Type B pancreatic cell (in vitro differentiated cells): ENCODE measurements around the gene IL34. TPM values are rescaled to one million over a fixed set of nuclear protein-coding genes. Genes with fewer than 3 reads are reported as not detected.
"Not testable (repeated sequence)": the region's sequence is repeated elsewhere in the genome, so short reads cannot be mapped to it uniquely, and the experiment has no call there.

Experiments used
- DNase-seq: peaks from one replicate; pipeline ENCODE4 v3.0.0; 2021; ENCODE audit warnings: mixed read lengths; ENCODE audit not compliant: unreplicated experiment; ENCODE audit errors: extremely low spot score
- H3K27ac Mint-ChIP-seq: 2 replicates; pipeline ENCODE4 v1.8.0; 2021; ENCODE audit warnings: mild to moderate bottlenecking, mixed read lengths
- H3K27me3 Mint-ChIP-seq: 2 replicates; pipeline ENCODE4 v1.8.0; 2021; ENCODE audit warnings: mixed read lengths
- H3K36me3 Mint-ChIP-seq: 2 replicates; pipeline ENCODE4 v1.8.0; 2021; ENCODE audit warnings: mixed read lengths
- H3K4me1 Mint-ChIP-seq: one replicate; pipeline ENCODE4 v1.8.0; 2021; ENCODE audit warnings: mixed read lengths; ENCODE audit not compliant: unreplicated experiment
- H3K4me3 Mint-ChIP-seq: 2 replicates; pipeline ENCODE4 v1.8.0; 2021; ENCODE audit warnings: mild to moderate bottlenecking, mixed read lengths
- H3K9me3 Mint-ChIP-seq: 2 replicates; pipeline ENCODE4 v1.8.0; 2021; ENCODE audit warnings: mixed read lengths
- CTCF ChIP-seq: fragments of 200-600 bp; sonication (generic); conservative IDR thresholded peaks from 2 replicates; pipeline ENCODE4 v1.5.0; 2021; ENCODE audit warnings: antibody characterized with exemption, mild to moderate bottlenecking
- total RNA-seq: library from RNA; stranded (reverse); gene quantifications from 2 replicates; pipeline ENCODE4 v1.2.1, GENCODE V29; 2021; ENCODE audit warnings: low replicate concordance

IL34 gene
- total RNA-seq, 1 donor from 2014 or later: not detected

GRCh38 chr16:70611224-70611598 lies 35.1 kb upstream of the IL34 start:
- no peaks in the 10 kb centered on the region for H3K9me3 Mint-ChIP-seq
- H3K4me1 Mint-ChIP-seq: no peaks in the 10 kb centered on the region
- H3K4me3 Mint-ChIP-seq: no peak overlapping the region
- TF ChIP-seq CTCF: no peak
- no peaks in the 10 kb centered on the region for H3K27me3 Mint-ChIP-seq
- no peak overlapping the region for H3K27ac Mint-ChIP-seq
- no peaks in the 10 kb centered on the region for H3K36me3 Mint-ChIP-seq
- DNase-seq: no peak

GRCh38 chr16:70611785-70612303 lies 34.5 kb upstream of the IL34 start:
- no peak for TF ChIP-seq CTCF
- peaks cover 5% of the 10 kb centered on the region for H3K27me3 Mint-ChIP-seq

DNA sequence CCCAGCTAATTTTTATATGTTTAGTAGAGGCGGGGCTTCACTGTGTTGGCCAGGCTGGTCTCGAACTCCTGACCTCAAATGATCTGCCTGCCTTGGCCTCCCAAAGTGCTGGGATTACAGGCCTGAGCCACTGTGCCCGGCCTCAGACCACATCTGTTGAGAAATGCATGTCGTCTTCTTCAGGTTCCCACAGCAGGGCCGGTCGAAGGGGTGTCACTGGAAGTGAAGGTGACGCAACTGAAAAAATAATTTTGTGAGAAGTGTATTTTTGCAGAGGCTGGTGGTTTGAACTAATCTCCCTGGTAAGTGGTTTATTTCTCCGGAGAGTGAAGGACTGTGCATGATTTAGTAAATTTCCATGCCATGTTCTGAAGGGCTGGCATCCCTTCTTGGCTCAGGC lies 33.4 kb upstream of the IL34 start:
- Mint-ChIP-seq H3K27me3 (peaks cover 10% of the 10 kb centered on the region), H3K36me3 (no peaks in the 10 kb centered on the region), H3K9me3 (no peaks in the 10 kb centered on the region), H3K4me1 (no peaks in the 10 kb centered on the region), H3K4me3 (no peak overlapping the region), H3K27ac (no peak overlapping the region)
- DNase-seq: no peak
- no peak for TF ChIP-seq CTCF

More at GRCh38 chr16:70611785-70612303, 34.5 kb upstream of the IL34 start:
- Mint-ChIP-seq H3K4me1 (no peaks in the 10 kb centered on the region), H3K4me3 (no peak overlapping the region), H3K27ac (no peak overlapping the region), H3K9me3 (no peaks in the 10 kb centered on the region), H3K36me3 (no peaks in the 10 kb centered on the region)
- no peak for DNase-seq

DNA sequence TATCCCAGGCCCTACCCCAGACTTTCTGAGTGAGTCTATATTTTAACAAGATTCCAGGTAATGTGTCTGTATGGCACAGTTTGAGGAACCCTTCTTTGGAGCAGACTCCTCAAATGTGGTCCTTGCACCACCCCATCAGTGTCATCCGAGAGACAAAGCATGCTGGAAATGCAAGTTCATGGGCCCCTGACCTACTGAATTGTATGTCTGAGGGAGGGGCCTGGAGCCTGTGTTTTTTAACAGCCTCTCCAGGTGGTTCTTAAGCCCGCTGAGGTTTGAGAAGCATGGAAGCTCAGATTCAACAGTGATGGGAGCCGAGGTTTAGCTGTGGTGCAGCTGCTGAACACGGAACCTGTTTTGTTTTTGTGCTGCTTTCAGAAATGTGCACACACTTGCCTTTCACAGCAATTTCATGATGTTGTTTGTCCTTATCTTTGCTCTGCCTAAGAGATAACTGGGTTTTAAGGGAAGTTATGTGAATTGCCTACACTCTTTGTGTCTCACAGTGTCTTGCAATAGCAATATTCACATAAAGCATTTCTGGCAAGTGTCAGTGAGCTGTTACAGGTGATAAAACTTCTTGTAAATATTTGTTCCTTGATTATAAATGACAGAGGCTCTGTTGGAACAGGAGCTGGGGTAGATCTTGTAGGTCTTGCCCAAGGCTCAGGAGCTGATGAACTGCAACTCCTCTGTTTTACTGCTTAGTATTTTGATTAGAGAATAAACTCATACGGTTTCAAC lies 32.0 kb upstream of the IL34 start:
- Mint-ChIP-seq H3K27me3 (peaks cover 24% of the 10 kb centered on the region), H3K4me3 (no peak overlapping the region), H3K9me3 (no peaks in the 10 kb centered on the region), H3K27ac (no peak overlapping the region), H3K4me1 (no peaks in the 10 kb centered on the region), H3K36me3 (no peaks in the 10 kb centered on the region)
- no peak for TF ChIP-seq CTCF
- DNase-seq: no peak

- H3K9me3 Mint-ChIP-seq: no peaks in the 10 kb centered on the region
- H3K4me3 Mint-ChIP-seq: no peak overlapping the region
These were observed 30.4 kb upstream of the IL34 start for GRCh38 chr16:70615945-70616344.

DNA sequence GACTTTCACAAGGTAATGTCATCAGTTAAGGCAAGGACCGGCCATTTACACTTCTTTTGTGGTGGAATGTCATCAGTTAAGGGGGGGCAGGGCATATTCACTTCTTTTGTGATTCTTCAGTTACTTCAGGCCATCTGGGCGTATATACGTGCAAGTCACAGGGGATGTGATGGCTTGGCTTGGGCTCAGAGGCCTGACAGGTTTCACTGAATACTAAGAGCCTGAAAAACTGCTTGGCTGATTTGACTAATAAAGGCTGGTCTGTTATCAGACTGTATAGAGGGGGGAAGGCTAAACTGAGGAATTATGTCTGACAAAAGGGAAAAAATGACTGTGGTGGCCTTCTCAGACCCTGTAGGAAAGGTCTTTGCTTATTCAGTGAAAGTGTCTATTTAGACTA lies 24.5 kb upstream of the IL34 start:
- H3K27ac Mint-ChIP-seq, H3K9me3 Mint-ChIP-seq: not testable (repeated sequence)
- H3K27me3 Mint-ChIP-seq: peaks cover 90% of the 10 kb centered on the region

More at GRCh38 chr16:70615945-70616344, 30.4 kb upstream of the IL34 start:
- no peak for TF ChIP-seq CTCF
- Mint-ChIP-seq H3K4me1 (no peaks in the 10 kb centered on the region), H3K36me3 (no peaks in the 10 kb centered on the region), H3K27me3 (peaks cover 39% of the 10 kb centered on the region), H3K27ac (no peak overlapping the region)
- DNase-seq: no peak

More for the DNA sequence above, 24.5 kb upstream of the IL34 start:
- not testable (repeated sequence) for DNase-seq, H3K4me1 Mint-ChIP-seq, H3K36me3 Mint-ChIP-seq, H3K4me3 Mint-ChIP-seq
